ENCODE data around the gene SAMD4B. TPM values are rescaled to one million over a fixed set of nuclear protein-coding genes. Genes with fewer than 3 reads are reported as not detected.

Gene SAMD4B
- total and polyA plus RNA-seq, 9 of the 15 experiments (the other 6 are each of a cell fraction or from before 2014, with no cell fraction given) = 3.4 to 90.5 (median 38.0) TPM

- TF ChIP-seq CLOCK (CRISPR knock-in tag; IDR thresholded peaks at IDR 0.05; ENCODE audit: borderline replicate concordance) = no peak
- no peak for TF ChIP-seq IRF2 (CRISPR knock-in tag; IDR thresholded peaks at IDR 0.05)
- no peak for TF ChIP-seq CEBPB (tag; IDR thresholded peaks at IDR 0.05)
- TF ChIP-seq ZNF511 (CRISPR knock-in tag; IDR thresholded peaks at IDR 0.05) = no peak
- 0 out of 2 replicates have a peak, but pooled peaks have one; percentile 17 for TF ChIP-seq ZEB2 (IDR thresholded peaks at IDR 0.05)
- no peak for TF ChIP-seq MCM2 (IDR thresholded peaks at IDR 0.05; ENCODE audit: low read depth)
- TF ChIP-seq, protein P1, sequence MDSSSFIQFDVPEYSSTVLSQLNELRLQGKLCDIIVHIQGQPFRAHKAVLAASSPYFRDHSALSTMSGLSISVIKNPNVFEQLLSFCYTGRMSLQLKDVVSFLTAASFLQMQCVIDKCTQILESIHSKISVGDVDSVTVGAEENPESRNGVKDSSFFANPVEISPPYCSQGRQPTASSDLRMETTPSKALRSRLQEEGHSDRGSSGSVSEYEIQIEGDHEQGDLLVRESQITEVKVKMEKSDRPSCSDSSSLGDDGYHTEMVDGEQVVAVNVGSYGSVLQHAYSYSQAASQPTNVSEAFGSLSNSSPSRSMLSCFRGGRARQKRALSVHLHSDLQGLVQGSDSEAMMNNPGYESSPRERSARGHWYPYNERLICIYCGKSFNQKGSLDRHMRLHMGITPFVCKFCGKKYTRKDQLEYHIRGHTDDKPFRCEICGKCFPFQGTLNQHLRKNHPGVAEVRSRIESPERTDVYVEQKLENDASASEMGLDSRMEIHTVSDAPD (CRISPR knock-in tag; IDR thresholded peaks at IDR 0.05) = no peak
- TF ChIP-seq, protein P2, sequence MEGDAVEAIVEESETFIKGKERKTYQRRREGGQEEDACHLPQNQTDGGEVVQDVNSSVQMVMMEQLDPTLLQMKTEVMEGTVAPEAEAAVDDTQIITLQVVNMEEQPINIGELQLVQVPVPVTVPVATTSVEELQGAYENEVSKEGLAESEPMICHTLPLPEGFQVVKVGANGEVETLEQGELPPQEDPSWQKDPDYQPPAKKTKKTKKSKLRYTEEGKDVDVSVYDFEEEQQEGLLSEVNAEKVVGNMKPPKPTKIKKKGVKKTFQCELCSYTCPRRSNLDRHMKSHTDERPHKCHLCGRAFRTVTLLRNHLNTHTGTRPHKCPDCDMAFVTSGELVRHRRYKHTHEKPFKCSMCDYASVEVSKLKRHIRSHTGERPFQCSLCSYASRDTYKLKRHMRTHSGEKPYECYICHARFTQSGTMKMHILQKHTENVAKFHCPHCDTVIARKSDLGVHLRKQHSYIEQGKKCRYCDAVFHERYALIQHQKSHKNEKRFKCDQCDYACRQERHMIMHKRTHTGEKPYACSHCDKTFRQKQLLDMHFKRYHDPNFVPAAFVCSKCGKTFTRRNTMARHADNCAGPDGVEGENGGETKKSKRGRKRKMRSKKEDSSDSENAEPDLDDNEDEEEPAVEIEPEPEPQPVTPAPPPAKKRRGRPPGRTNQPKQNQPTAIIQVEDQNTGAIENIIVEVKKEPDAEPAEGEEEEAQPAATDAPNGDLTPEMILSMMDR (IDR thresholded peaks at IDR 0.05 in 2 of 3, conservative IDR thresholded peaks at IDR 0.05 in 1 of 3; ENCODE audit: insufficient read depth in 2 of 3, low read depth in 1 of 3, low read length in 3 of 3) = peak; percentile 86 to 97 (median 95)
- TF ChIP-seq DMBX1 (CRISPR knock-in tag; IDR thresholded peaks at IDR 0.05; ENCODE audit: borderline replicate concordance) = peak; percentile 47; the same call in 1 of the 2 replicates
- peak; percentile 74; the same call in 1 of the 2 replicates for TF ChIP-seq BACH1 (tag; IDR thresholded peaks at IDR 0.05)
- TF ChIP-seq HOXB6 (CRISPR knock-in tag; IDR thresholded peaks at IDR 0.05; ENCODE audit: borderline replicate concordance) = no peak
- TF ChIP-seq ZNF431 (CRISPR knock-in tag; IDR thresholded peaks at IDR 0.05) = peak; percentile 15; the same call in 1 of the 2 replicates
- no peak for TF ChIP-seq ZNF780A (CRISPR knock-in tag; IDR thresholded peaks at IDR 0.05)
- peak in 1 of 3 experiments; percentile 2 for TF ChIP-seq YY1 (IDR thresholded peaks at IDR 0.05; ENCODE audit: borderline replicate concordance in 1 of 3, control insufficient read depth in 1 of 3, extremely low read depth in 1 of 3, insufficient read depth in 3 of 3, insufficient read length in 1 of 3, insufficient replicate concordance in 2 of 3, low read depth in 1 of 3, low read length in 2 of 3)
- no peak for TF ChIP-seq CREBBP (IDR thresholded peaks at IDR 0.05; ENCODE audit: low read depth, low read length)
- TF ChIP-seq CUX1 (CRISPR knock-in tag; IDR thresholded peaks at IDR 0.05) = 0 out of 2 replicates have a peak, but pooled peaks have one; percentile 63
These were observed 69.5 kb downstream of the SAMD4B start (continued) for GRCh38 chr19:39411832-39412099.

Measured in K562 (cell line).